NCI-H345 (cell line): ENCODE measurements around the gene PAPSS2.

Experiments
- DNase-seq: peaks from one replicate; lab custom pipeline; 2025; lab: John Stamatoyannopoulos, UW

Gene PAPSS2

DNA sequence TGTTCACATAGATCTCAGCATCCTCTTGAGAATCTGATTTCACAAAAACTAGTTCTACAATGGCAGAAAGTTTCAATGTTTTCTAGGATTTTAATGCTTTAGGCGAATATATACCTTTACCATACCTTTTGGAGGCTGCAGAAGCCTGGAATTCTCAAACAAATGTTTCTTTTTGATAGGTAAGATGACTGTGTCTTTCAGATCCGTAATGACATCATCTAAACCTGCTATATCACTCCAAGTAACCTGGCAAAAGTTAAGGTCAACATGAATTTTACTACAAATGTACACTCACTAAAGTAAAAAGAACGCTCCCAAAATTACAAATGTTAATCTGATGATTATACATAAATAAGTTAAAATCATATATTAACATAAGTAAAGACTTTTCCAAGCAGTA, 130.5 kb downstream of the PAPSS2 start:
- no peak for DNase-seq

DNA sequence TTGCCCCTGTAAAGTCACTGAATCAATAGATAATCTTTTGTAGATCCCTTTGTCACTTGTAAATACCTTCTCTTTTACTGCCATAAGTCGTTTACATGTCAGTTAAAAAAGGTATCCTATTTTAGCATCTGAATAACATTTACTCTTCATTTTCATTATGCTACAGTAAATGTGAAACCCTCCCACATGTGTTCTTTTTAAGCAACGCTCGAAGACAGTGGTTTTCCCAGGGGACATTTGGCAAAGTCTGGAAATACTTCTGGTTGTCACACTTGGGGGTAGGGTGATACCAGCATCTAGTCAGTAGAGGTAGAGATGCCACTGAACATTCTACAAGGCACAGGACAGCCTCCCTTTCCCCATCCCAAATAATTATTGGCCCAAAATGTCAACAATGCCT, 134.6 kb downstream of the PAPSS2 start:
- DNase-seq = no peak
